CD14-positive monocyte (primary cell): ENCODE measurements around the gene DTNB. TPM values are rescaled to one million over a fixed set of nuclear protein-coding genes. Genes with fewer than 3 reads are reported as not detected.

Experiments
- DNase-seq, 3 donors: peaks; one replicate each; pipeline ENCODE4 v3.0.0-alpha.2; 2011 to 2022
- H2AFZ ChIP-seq: 2 replicates; pipeline ENCODE4 v1.6.0; 2012; ENCODE audit warnings: mild to moderate bottlenecking, low read depth, low read length, inconsistent platforms; ENCODE audit not compliant: insufficient read depth, poor library complexity, severe bottlenecking
- H3K27ac ChIP-seq, 2 donors: 1 replicate in 1 of 2; 2 replicates in 1 of 2; pipeline ENCODE4 v1.5.1; 2012 to 2013; ENCODE audit warnings: low read length in 2 of 2, control low read depth in 1 of 2, inconsistent platforms in 1 of 2, low read depth in 1 of 2, mild to moderate bottlenecking in 1 of 2
- H3K27me3 ChIP-seq, 2 donors: one replicate each; pipeline versions ENCODE4 v1.6.0 to v1.6.1; 2011 to 2013; ENCODE audit warnings: low read length in 2 of 2; ENCODE audit not compliant: control insufficient read depth in 2 of 2, insufficient read depth in 2 of 2
- H3K36me3 ChIP-seq, 2 donors: replicated peaks in 1 of 2; 1 replicate in 1 of 2; 2 replicates in 1 of 2; pipeline versions ENCODE4 v1.5.1 to v1.6.1; 2012 to 2013; ENCODE audit warnings: low read length in 2 of 2, control low read depth in 1 of 2, inconsistent platforms in 1 of 2, mild to moderate bottlenecking in 1 of 2; ENCODE audit not compliant: insufficient read depth in 2 of 2, control insufficient read depth in 1 of 2
- H3K4me1 ChIP-seq, 2 donors: 1 replicate in 1 of 2; 2 replicates in 1 of 2; pipeline versions ENCODE4 v1.5.1 to v1.6.1; 2012 to 2013; ENCODE audit warnings: low read length in 2 of 2, control low read depth in 1 of 2, inconsistent platforms in 1 of 2, mild to moderate bottlenecking in 1 of 2, moderate library complexity in 1 of 2; ENCODE audit not compliant: insufficient read depth in 2 of 2, control insufficient read depth in 1 of 2
- H3K4me2 ChIP-seq: replicated peaks from 2 replicates; pipeline ENCODE3; 2012; ENCODE audit warnings: low read length, moderate library complexity, mild to moderate bottlenecking; ENCODE audit not compliant: poor library complexity, severe bottlenecking; ENCODE audit errors: extremely low read depth
- H3K4me3 ChIP-seq, 3 experiments: fragments of 200-600 bp in 1 of 3; sonication (generic) in 1 of 3; replicated peaks in 1 of 3; 1 replicate in 2 of 3; 2 replicates in 1 of 3; pipeline ENCODE4 v1.5.1; 2011 to 2013; ENCODE audit warnings: low read length in 3 of 3, mild to moderate bottlenecking in 3 of 3, control low read depth in 2 of 3, low read depth in 2 of 3, inconsistent platforms in 1 of 3, moderate library complexity in 1 of 3
- H3K79me2 ChIP-seq: 2 replicates; pipeline ENCODE4 v1.6.0; 2012; ENCODE audit warnings: mild to moderate bottlenecking, control low read depth, inconsistent platforms, low read length, moderate library complexity; ENCODE audit not compliant: insufficient read depth
- H3K9ac ChIP-seq: 2 replicates; pipeline ENCODE4 v1.6.0; 2017; ENCODE audit warnings: low read length, mild to moderate bottlenecking; ENCODE audit not compliant: insufficient read depth, poor library complexity, severe bottlenecking
- H3K9me3 ChIP-seq, 2 donors: replicated peaks in 1 of 2; 1 replicate in 1 of 2; 2 replicates in 1 of 2; pipeline versions ENCODE4 v1.5.1 to v1.6.1; 2012 to 2013; ENCODE audit warnings: low read length in 2 of 2, control low read depth in 1 of 2; ENCODE audit not compliant: control insufficient read depth in 1 of 2, insufficient read depth in 1 of 2
- H4K20me1 ChIP-seq: 2 replicates; pipeline ENCODE4 v1.6.0; 2012; ENCODE audit warnings: mild to moderate bottlenecking, low read length, control low read depth, moderate library complexity; ENCODE audit not compliant: insufficient read depth
- H3K27ac Mint-ChIP-seq, 7 donors: one replicate each; pipeline ENCODE4 v1.8.0; 2020; ENCODE audit warnings: mild to moderate bottlenecking in 7 of 7, mixed read lengths in 7 of 7, moderate library complexity in 6 of 7, inconsistent platforms in 2 of 7
- H3K27me3 Mint-ChIP-seq, 3 donors: one replicate each; pipeline ENCODE4 v1.8.0; 2021 to 2022; ENCODE audit warnings: low read depth in 3 of 3, mild to moderate bottlenecking in 3 of 3, mixed read lengths in 3 of 3, moderate library complexity in 3 of 3, inconsistent platforms in 1 of 3
- H3K36me3 Mint-ChIP-seq, 2 donors: one replicate each; pipeline ENCODE4 v1.8.0; 2020; ENCODE audit warnings: mixed read lengths in 2 of 2, inconsistent platforms in 1 of 2, mild to moderate bottlenecking in 1 of 2
- H3K4me1 Mint-ChIP-seq: one replicate; pipeline ENCODE4 v1.8.0; 2020; ENCODE audit warnings: mild to moderate bottlenecking, mixed read lengths
- H3K4me3 Mint-ChIP-seq, 2 donors: one replicate each; pipeline ENCODE4 v1.8.0; 2020; ENCODE audit warnings: mild to moderate bottlenecking in 2 of 2, mixed read lengths in 2 of 2, moderate library complexity in 1 of 2
- H3K9me3 Mint-ChIP-seq, 7 donors: one replicate each; pipeline ENCODE4 v1.8.0; 2020 to 2022; ENCODE audit warnings: mixed read lengths in 7 of 7, mild to moderate bottlenecking in 6 of 7, moderate library complexity in 6 of 7, inconsistent platforms in 2 of 7
- CTCF ChIP-seq: fragments of 200-600 bp; IDR thresholded peaks from one replicate; pipeline ENCODE4 v1.8.0; 2022; ENCODE audit warnings: antibody characterized with exemption, mild to moderate bottlenecking
- WGBS: methylation state at CpG from one replicate; pipeline ENCODE4 v1.1.5; 2013; ENCODE audit warnings: missing lambda C conversion rate; ENCODE audit not compliant: insufficient coverage; 5-methylcytosine and 5-hydroxymethylcytosine counted together
- intact Hi-C, 2 donors: fragments of 100-400 bp; cut with micrococcal nuclease; formaldehyde crosslinking; loops; one replicate each; pipeline versions ENCODE4 v1.15.0 to v1.15.1; 2023
- polyA plus RNA-seq, 3 donors: library from polyadenylated mRNA; depleted of rRNA in 1 of 3; unstranded in 2 of 3; stranded (reverse) in 1 of 3; fragments of 300-500 nt in 2 of 3; fragments of >200 nt in 1 of 3; fragmentation: Illumina TruSeq in 2 of 3; gene quantifications; 1 replicate in 2 of 3; 2 replicates in 1 of 3; pipeline ENCODE4 v1.2.3, GENCODE V29; 2012 to 2021

The DTNB gene
- polyA plus RNA-seq, 3 donors, result 3.0 to 4.2 (median 3.3) TPM

- no peaks in the 10 kb centered on the region for H3K9me3 ChIP-seq
- H3K27ac Mint-ChIP-seq, result peak within 1 kb of the TSS in 1 of 7 donors; percentile 37
- under 1% methylated on average over 91 of the region's 100 CpGs for WGBS
- peak within 1 kb of the TSS; percentile 81 for H2AFZ ChIP-seq
- peaks cover 16% of the 10 kb centered on the region in 2 donors for H3K36me3 Mint-ChIP-seq
- H4K20me1 ChIP-seq, result peaks cover 41% of the 10 kb centered on the region
- peaks cover 21% of the 10 kb centered on the region for H3K79me2 ChIP-seq
- peaks cover 7 to 27% of the 10 kb centered on the region in 2 donors for H3K4me1 ChIP-seq
- H3K4me3 ChIP-seq, result peak within 1 kb of the TSS; percentile 18 to 78 (median 52)
- peaks cover 28% of the 10 kb centered on the region for H3K4me1 Mint-ChIP-seq
- peak within 1 kb of the TSS; percentile 89 for H3K4me2 ChIP-seq
- H3K27me3 ChIP-seq, result peaks cover 0 to 7% of the 10 kb centered on the region in 2 donors
- H3K27ac ChIP-seq, result no peak within 1 kb of the TSS
- H3K4me3 Mint-ChIP-seq, result peak within 1 kb of the TSS; percentile 76 to 80
- H3K36me3 ChIP-seq, result no peaks in the 10 kb centered on the region
- H3K9me3 Mint-ChIP-seq, result peaks cover 0 to 1% (median 0%) of the 10 kb centered on the region in 7 donors
- no peak for TF ChIP-seq CTCF
- intact Hi-C loops, result loop anchor here (5.0 to 10.0 kb wide), 2 partner anchors 65 to 67 kb away; no protein-coding TSS in a partner anchor
- peak in 2 of 3 donors; percentile 7 to 21 for DNase-seq
- peaks cover 9 to 19% (median 12%) of the 10 kb centered on the region in 3 donors for H3K27me3 Mint-ChIP-seq
- H3K9ac ChIP-seq, result no peak within 1 kb of the TSS
Observed at GRCh38 chr2:25341753-25342371, 331.5 kb downstream of the DTNB start, which contains the start of gene DNMT3A. TSS of gene DNMT3A (minus strand) at chr2:25341925. CDS start at chr2:25313984, 27,941 bp downstream.

GRCh38 chr2:25341011-25341727 is 332.2 kb downstream of the DTNB start:
- Histone ChIP-seq H3K27me3 (peaks cover 0 to 7% of the 10 kb centered on the region in 2 donors), H3K4me2 (peak overlapping the region; percentile 89), H3K27ac (no peak overlapping the region), H3K36me3 (no peaks in the 10 kb centered on the region), H2AFZ (no peak overlapping the region), H3K79me2 (peaks cover 24% of the 10 kb centered on the region), H3K4me1 (peaks cover 7 to 27% of the 10 kb centered on the region in 2 donors), H4K20me1 (peaks cover 48% of the 10 kb centered on the region), H3K4me3 (peak overlapping the region; percentile 6 to 67 (median 9)), H3K9me3 (no peaks in the 10 kb centered on the region), H3K9ac (no peak overlapping the region)
- peaks cover 30% of the 10 kb centered on the region for H3K4me1 Mint-ChIP-seq
- peaks cover 0 to 1% (median 0%) of the 10 kb centered on the region in 7 donors for H3K9me3 Mint-ChIP-seq
- no peak overlapping the region for H3K4me3 Mint-ChIP-seq
- WGBS, result under 1% methylated on average over 58 of the region's 104 CpGs
- no peak overlapping the region for H3K27ac Mint-ChIP-seq
- no peak for TF ChIP-seq CTCF
- intact Hi-C loops, result loop anchor here (5.0 to 10.0 kb wide), 2 partner anchors 64 to 66 kb away; no protein-coding TSS in a partner anchor
- peaks cover 18% of the 10 kb centered on the region in 2 donors for H3K36me3 Mint-ChIP-seq
- no peak for DNase-seq
- H3K27me3 Mint-ChIP-seq, result peaks cover 9 to 18% (median 12%) of the 10 kb centered on the region in 3 donors
